ENCODE results near the gene TIGAR.

The TIGAR gene

DNA sequence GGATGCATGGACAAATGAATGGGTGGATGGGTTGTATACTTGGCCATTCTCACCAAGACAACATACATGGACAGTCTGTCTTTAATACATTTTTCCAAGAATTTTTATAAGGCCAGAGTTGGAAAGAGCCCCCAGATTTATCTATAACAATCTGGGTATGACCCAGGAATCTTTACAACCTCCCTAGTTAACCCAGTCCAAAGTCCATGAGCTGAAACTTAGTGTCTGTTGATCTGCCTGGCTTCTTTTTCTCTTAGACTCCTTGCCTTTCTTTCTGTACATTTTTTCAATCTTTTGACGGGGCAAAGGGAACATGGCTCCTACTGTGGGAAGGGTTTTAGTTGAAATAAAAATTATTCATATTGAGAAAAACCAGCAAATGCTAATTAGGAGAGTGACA, 57.8 kb downstream of the TIGAR start:
- H3K79me2 ChIP-seq (ENCODE audit: insufficient read depth, low read length), result no peaks in the 10 kb centered on the region
- H3K9me3 ChIP-seq (ENCODE audit: insufficient read depth, low read depth, low read length), result no peaks in the 10 kb centered on the region
- H3K4me3 ChIP-seq (ENCODE audit: low read length, poor library complexity, severe bottlenecking), result no peak overlapping the region
- H3F3A ChIP-seq (ENCODE audit: low read depth), result no peaks in the 10 kb centered on the region
- H3K9me2 ChIP-seq (replicated peaks; ENCODE audit: low read depth, low read length), result no peaks in the 10 kb centered on the region
- no peaks in the 10 kb centered on the region for H3K4me1 ChIP-seq (ENCODE audit: insufficient read depth, low read length, poor library complexity, severe bottlenecking)
- no peaks in the 10 kb centered on the region for H3K27me3 ChIP-seq (ENCODE audit: insufficient read depth, low read length, poor library complexity, severe bottlenecking)
- H3K4me2 ChIP-seq (ENCODE audit: low read depth, low read length, poor library complexity, severe bottlenecking), result no peak overlapping the region
- no peak overlapping the region for H3K9ac ChIP-seq (ENCODE audit: low read depth, low read length, poor library complexity, severe bottlenecking)
- no peaks in the 10 kb centered on the region for H4K20me1 ChIP-seq (ENCODE audit: insufficient read depth, low read length, poor library complexity, severe bottlenecking)
- H3K36me3 ChIP-seq (ENCODE audit: insufficient read depth, low read length), result no peaks in the 10 kb centered on the region
- H2AFZ ChIP-seq (ENCODE audit: low read length), result no peak overlapping the region
- no peak for TF ChIP-seq EZH2phosphoT487 (IDR thresholded peaks at IDR 0.05; ENCODE audit: borderline replicate concordance)
- TF ChIP-seq CTCF (conservative IDR thresholded peaks at IDR 0.05; ENCODE audit: low read length), result no peak

DNA sequence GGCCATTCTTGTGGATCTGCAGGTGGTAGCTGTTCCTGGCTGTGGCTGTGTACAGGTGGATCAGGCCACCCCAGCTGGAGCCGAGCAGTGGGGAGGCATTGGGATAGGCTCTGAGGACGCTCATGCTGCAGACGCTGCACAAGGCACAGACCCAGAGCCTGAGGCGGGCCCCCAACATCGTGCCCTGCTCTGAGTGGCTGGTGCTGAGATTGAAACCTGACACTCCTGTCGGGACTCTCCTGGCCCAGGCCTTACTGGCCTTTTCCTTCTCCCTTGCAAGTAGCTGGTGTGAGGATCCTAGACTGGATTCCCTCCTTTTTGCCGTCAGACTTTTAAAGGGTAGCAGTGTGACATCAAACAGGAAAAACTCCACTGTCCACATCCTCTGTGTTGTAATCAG, 58.4 kb downstream of the TIGAR start, which contains the start of gene FGF23:
TSS of gene FGF23 (minus strand) at position 308 of the 400 bp plus-strand sequence. CDS start at position 178, 130 bp downstream.
- no peak within 1 kb of the TSS for H3K9ac ChIP-seq (ENCODE audit: low read depth, low read length, poor library complexity, severe bottlenecking)
- H3K79me2 ChIP-seq (ENCODE audit: insufficient read depth, low read length), result no peaks in the 10 kb centered on the region
- no peak within 1 kb of the TSS for H2AFZ ChIP-seq (ENCODE audit: low read length)
- no peaks in the 10 kb centered on the region for H4K20me1 ChIP-seq (ENCODE audit: insufficient read depth, low read length, poor library complexity, severe bottlenecking)
- H3K9me3 ChIP-seq (ENCODE audit: insufficient read depth, low read depth, low read length), result no peaks in the 10 kb centered on the region
- H3F3A ChIP-seq (ENCODE audit: low read depth), result no peaks in the 10 kb centered on the region
- no peak within 1 kb of the TSS for H3K4me2 ChIP-seq (ENCODE audit: low read depth, low read length, poor library complexity, severe bottlenecking)
- no peak for TF ChIP-seq EZH2phosphoT487 (IDR thresholded peaks at IDR 0.05; ENCODE audit: borderline replicate concordance)
- no peak for TF ChIP-seq CTCF (conservative IDR thresholded peaks at IDR 0.05; ENCODE audit: low read length)
- no peaks in the 10 kb centered on the region for H3K36me3 ChIP-seq (ENCODE audit: insufficient read depth, low read length)
- no peaks in the 10 kb centered on the region for H3K9me2 ChIP-seq (replicated peaks; ENCODE audit: low read depth, low read length)
- no peaks in the 10 kb centered on the region for H3K27me3 ChIP-seq (ENCODE audit: insufficient read depth, low read length, poor library complexity, severe bottlenecking)
- H3K4me1 ChIP-seq (ENCODE audit: insufficient read depth, low read length, poor library complexity, severe bottlenecking), result no peaks in the 10 kb centered on the region
- H3K4me3 ChIP-seq (ENCODE audit: low read length, poor library complexity, severe bottlenecking), result no peak within 1 kb of the TSS

DNA sequence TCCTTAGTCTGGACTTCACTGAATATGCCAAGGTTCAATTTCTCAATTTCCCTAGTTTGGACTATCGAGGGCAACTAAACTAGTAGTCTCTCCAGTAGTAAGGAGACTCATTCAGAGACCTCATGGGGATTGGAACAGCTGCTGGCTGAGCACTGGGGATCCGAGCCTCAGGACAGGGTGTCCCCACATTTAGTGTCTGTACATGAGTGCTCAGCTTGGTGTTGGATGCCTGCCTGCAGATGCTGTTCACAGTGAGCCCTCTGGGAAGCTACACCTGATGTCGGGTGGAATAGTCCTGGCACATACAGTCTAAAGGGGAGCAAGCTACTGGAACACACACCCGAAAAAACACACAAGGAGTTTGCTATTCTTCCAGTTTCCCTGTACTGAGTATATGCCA, 59.3 kb downstream of the TIGAR start:
- Histone ChIP-seq H3K79me2 (ENCODE audit: insufficient read depth, low read length) (no peaks in the 10 kb centered on the region), H3K9me3 (ENCODE audit: insufficient read depth, low read depth, low read length) (no peaks in the 10 kb centered on the region), H3K4me1 (ENCODE audit: insufficient read depth, low read length, poor library complexity, severe bottlenecking) (no peaks in the 10 kb centered on the region), H3F3A (ENCODE audit: low read depth) (no peaks in the 10 kb centered on the region), H3K36me3 (ENCODE audit: insufficient read depth, low read length) (no peaks in the 10 kb centered on the region), H2AFZ (ENCODE audit: low read length) (no peak overlapping the region), H3K4me3 (ENCODE audit: low read length, poor library complexity, severe bottlenecking) (no peak overlapping the region), H3K4me2 (ENCODE audit: low read depth, low read length, poor library complexity, severe bottlenecking) (no peak overlapping the region), H3K27me3 (ENCODE audit: insufficient read depth, low read length, poor library complexity, severe bottlenecking) (no peaks in the 10 kb centered on the region), H3K9ac (ENCODE audit: low read depth, low read length, poor library complexity, severe bottlenecking) (no peak overlapping the region), H4K20me1 (ENCODE audit: insufficient read depth, low read length, poor library complexity, severe bottlenecking) (no peaks in the 10 kb centered on the region), H3K9me2 (replicated peaks; ENCODE audit: low read depth, low read length) (no peaks in the 10 kb centered on the region)
- TF ChIP-seq CTCF (conservative IDR thresholded peaks at IDR 0.05; ENCODE audit: low read length) (no peak), EZH2phosphoT487 (IDR thresholded peaks at IDR 0.05; ENCODE audit: borderline replicate concordance) (no peak)
